Occipital lobe (tissue), 2 donors: Measurements from ENCODE around the gene RPS6KC1. TPM values are rescaled to one million over a fixed set of nuclear protein-coding genes. Genes with fewer than 3 reads are reported as not detected.
"Not testable (repeated sequence)": the region's sequence is repeated elsewhere in the genome, so short reads cannot be mapped to it uniquely, and the experiment has no call there.

Experiments
- DNase-seq: peaks from one replicate; lab custom pipeline; 2025; lab: John Stamatoyannopoulos, UW
- total RNA-seq: library from RNA; depleted of rRNA; stranded (reverse); fragments of >200 nt; gene quantifications from one replicate; pipeline ENCODE4 v1.2.3, GENCODE V29; 2014

RPS6KC1 gene, protein sequence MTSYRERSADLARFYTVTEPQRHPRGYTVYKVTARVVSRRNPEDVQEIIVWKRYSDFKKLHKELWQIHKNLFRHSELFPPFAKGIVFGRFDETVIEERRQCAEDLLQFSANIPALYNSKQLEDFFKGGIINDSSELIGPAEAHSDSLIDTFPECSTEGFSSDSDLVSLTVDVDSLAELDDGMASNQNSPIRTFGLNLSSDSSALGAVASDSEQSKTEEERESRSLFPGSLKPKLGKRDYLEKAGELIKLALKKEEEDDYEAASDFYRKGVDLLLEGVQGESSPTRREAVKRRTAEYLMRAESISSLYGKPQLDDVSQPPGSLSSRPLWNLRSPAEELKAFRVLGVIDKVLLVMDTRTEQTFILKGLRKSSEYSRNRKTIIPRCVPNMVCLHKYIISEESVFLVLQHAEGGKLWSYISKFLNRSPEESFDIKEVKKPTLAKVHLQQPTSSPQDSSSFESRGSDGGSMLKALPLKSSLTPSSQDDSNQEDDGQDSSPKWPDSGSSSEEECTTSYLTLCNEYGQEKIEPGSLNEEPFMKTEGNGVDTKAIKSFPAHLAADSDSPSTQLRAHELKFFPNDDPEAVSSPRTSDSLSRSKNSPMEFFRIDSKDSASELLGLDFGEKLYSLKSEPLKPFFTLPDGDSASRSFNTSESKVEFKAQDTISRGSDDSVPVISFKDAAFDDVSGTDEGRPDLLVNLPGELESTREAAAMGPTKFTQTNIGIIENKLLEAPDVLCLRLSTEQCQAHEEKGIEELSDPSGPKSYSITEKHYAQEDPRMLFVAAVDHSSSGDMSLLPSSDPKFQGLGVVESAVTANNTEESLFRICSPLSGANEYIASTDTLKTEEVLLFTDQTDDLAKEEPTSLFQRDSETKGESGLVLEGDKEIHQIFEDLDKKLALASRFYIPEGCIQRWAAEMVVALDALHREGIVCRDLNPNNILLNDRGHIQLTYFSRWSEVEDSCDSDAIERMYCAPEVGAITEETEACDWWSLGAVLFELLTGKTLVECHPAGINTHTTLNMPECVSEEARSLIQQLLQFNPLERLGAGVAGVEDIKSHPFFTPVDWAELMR
- total RNA-seq = 85.6 TPM

DNA sequence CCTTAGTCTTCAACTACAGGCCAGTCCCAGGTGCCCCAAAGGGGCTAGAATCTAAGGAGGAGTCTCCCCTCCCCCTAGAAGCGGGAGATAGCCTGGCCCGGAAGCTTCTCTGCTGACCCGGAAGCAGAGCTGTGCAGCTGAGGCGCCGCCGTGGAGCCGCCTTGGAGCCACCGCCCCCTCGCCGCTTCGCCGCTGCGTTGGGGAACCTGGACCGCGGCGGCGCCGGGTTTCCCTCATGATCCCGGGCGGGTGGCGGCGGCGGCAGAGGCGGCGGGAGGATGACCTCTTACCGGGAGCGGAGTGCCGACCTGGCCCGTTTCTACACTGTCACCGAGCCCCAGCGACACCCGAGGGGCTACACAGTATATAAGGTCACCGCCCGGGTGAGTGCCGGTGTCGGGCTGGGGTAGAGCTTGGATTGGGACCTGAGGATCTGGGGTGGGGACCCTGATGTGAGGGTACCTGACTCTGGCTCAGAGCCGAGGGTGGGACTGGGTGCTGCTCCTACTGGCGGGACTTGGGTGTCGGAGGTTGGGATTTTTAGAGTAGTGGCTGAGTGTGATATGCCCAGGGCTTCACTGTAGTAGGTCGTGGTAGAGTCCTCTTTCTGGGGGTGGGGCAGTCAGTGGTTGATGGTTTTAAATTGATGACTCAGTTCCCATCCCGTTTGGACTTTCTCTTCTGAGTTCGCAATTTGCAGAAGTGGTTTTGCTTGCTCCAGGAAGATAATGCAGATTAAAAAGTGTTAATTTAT lies at the start of gene RPS6KC1:
TSS of gene RPS6KC1 (plus strand) at position 115 of the 754 bp plus-strand sequence. CDS start at position 279, 164 bp downstream.
- DNase-seq = peak; percentile 86

DNA sequence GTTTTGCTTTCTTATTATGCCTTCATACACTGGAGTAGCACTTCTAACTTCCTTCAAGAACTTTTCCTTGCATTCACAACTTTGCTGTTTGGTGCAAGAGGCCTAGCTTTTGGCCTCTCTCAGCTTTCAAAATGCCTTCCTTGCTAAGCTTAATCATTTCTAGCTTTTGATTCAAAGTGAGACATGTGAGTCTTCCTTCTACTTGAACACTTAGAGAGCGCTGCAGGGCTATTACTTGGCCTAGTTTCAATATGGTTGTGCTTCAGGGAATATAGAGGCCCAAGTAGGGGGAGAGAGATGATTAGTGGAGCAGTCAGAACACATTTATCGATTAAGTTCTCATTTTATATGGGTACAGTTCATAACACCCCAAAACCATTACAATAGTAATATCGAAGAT lies 47.8 kb upstream of the RPS6KC1 start:
- no peak for DNase-seq

DNA sequence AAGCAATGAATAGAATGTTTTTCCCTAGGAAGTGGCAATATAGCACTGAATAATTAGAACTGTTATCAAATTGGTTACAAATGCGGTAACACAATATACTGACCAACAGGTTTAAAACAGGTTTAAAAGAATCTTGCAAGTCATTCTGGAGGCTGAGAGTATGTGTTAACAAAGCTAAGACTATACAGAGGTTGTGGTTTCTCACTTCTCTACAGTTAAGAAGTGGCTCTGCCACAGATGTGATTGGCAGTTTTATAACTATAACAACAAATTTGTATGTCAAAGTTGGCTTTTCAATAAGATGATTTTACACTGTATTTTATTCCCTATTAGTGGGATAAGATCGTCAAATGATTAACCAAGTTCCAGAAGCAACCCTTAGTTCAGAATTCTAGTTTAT lies 42.5 kb upstream of the RPS6KC1 start:
- no peak for DNase-seq

DNA sequence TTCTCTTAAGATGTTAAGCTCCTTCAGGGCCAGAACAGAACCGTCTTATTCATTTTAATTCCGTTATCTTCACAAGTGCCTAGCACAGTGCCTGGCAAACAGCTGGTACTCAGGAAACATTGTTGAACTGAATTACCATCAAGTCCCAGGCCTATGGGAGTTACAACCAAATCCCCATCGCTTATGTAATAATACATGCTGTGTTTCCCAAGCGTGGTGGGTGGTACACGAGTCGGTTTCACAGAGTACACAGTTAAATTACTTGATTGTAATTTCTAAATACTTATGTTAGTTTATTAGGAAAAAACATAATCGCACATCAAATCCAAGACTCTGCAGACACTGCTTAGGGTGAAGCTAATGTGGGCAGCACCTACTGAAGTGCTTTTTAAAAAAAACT lies 36.4 kb upstream of the RPS6KC1 start:
- DNase-seq = no peak

DNA sequence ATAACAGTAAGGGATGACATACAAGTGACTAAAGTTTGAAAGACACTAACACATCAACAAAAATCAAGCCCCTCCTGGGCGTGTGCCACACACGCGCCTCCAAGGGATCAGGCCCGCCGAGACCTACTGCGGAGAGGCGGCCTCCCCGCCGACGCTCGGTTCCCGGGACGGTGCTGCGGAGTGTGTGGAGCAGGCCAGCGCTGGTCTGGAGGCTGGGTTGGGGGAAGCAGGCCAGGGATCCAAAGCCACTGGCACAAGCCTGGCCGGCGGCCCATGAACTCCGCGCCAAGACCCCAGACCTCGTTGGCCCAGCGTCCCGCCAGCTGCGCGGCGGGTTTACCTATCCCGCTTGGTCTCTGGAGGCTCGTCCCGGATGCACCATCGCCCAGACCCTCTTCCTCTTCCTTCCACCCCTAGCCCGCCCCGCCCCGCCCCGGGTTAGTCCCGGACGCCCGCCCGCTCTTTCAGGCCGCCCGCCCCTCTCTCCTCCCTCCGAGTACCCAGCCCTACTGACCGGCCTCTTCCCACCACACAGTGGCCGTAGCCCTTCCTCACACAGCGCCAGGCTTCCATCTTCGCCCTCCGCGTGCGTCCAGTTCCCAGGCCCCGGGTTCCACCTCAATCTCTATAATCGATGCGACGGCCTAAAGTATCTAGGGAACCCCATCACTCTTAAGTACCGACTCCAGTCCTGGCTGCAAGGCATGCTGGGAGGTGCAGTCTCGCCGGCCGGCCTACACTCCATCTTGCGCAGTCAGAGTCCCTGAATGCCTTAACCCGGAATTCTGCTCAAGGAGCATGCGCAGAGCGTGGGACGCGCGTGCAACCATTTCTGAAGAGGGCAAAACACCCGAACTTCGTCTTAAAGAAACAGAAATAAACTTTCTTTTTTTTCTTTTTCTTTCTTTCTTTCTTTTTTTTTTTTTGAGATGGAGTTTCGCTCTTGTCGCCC lies 35.7 kb upstream of the RPS6KC1 start, which contains the start of gene ANGEL2:
TSS of gene ANGEL2 (minus strand) at position 769 of the 952 bp plus-strand sequence. CDS start at position 573, 196 bp downstream.
- DNase-seq = peak; percentile 97

DNA sequence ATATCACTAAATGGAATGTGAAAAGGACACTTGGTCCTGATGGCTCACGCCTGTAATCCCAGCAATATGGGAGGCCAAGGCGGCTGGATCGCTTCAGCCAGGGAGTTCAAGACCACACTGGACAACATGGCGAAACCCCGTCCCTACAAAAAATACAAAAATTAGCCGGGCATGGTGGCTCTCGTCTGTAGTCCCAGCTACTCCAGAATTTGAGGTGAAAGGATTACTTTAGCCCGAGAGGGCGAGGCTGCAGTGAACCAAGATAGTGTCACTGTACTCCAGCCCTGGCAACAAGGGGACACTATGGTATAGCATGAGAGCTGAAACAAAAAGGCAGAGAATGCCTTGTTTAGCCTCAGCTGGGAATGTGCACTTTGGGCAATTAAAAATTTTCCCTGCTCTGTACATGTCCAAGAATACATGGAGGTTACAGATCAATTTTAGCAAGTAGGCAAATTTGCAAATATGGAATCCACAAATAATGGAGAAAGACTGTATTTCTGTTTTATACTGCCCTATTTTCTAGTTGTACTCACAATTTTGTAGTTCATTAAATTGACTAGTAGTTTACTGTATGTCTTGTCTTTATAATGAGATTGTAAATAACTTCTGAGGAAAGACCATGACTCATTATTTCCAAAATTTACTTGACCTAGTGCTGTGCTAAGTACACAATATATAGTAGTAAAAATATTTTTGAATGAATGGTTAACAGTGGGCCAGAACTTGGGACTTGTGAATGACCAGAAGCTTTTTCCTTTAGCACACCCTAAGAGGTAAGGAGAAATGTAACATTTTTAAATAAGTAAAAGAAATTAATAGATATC lies 33.4 kb upstream of the RPS6KC1 start:
- DNase-seq = no peak

DNA sequence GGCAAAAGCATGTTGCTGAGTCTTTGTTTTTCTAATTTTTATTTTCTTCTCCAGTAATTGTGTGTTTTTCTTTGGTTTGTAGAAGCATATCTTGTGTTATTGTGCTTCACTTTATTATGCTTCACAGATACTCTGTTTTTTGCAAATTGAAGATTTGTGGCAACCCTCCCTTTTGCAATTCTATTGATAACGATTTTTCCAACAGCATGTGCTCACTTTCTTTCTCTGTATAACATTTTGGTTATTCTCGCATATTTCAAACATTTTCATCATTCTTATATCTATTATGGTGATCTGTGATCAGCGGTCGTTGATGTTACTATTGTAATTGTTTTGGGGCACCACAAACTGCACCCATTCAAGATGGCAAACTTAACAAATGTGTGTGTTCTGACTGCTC lies 31.6 kb upstream of the RPS6KC1 start:
- no peak for DNase-seq

DNA sequence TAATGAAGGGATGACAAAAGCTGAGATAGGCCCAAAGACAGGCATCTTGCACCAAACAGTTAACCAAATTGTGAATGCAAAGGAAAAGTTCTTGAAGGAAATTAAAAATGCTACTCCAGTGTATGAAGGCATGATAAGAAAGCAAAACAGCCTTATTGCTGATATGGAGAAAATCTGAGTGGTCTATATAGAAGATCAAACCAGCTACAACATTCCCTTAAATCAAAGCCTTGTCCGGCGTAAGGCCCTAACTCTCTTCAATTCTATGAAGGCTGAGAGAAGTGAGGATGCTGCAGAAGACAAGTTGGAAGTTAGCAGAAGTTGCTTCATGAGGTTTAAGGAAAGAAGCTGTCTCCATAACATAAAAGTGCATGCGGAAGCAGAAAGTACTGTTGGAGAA lies 31.0 kb upstream of the RPS6KC1 start:
- DNase-seq = no peak

DNA sequence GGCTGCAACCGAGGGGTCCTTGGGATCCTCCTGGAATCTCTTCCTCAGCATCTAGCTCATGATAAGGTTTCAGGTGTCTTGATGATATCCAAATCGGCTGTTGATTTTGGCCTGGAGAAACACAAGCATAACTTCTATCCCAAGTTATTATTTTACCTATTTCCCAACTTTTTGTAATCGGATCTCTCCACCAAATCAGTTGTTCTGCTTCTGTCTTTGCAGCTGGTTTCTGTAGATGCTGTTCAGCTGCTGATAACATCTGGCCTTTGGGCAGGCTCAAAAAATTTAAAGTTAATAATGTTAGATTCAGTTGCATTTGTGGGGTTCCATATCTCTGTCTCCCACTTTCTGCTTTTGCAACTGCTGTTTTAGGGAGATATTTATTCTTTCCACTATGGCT lies 24.0 kb upstream of the RPS6KC1 start:
- DNase-seq = not testable (repeated sequence)

DNA sequence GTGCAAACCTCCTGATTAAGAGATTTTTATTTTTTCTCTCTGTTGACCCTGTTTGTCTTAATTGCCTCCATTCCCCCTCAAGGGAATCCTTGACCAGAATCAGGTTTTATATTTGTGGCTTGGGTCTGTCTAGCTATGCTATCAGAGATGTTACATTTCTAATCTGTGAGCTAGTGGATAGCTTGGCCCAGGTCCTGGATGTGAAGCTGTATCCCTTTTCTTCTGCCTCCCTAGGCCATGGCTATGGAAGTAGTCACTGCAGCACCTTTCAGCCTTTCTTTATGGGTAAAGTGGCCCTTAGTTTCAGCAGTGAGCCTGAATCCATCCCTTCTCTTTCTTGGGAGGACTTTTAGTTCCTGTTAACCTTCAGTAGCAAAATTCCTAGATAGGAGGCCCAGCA lies 18.4 kb upstream of the RPS6KC1 start:
- no peak for DNase-seq

DNA sequence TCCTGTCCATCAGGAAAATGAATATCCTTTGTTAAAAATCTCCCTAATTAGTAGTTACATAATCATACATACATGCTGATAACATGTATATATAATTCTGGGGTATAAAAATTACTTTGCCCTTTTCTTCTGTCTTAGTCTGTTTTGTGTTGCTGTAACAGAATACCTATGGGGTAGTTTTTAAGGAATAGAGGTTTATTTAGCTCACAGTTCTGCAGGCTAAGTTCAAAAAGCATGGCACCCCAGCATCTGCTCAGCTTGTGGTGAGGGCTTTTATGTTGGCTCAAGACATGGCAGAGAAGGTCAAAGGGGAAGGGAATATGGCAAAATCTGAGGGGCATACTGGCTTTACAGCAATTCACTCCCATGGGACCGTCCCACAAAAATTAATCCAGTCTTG lies 16.3 kb upstream of the RPS6KC1 start:
- no peak for DNase-seq

DNA sequence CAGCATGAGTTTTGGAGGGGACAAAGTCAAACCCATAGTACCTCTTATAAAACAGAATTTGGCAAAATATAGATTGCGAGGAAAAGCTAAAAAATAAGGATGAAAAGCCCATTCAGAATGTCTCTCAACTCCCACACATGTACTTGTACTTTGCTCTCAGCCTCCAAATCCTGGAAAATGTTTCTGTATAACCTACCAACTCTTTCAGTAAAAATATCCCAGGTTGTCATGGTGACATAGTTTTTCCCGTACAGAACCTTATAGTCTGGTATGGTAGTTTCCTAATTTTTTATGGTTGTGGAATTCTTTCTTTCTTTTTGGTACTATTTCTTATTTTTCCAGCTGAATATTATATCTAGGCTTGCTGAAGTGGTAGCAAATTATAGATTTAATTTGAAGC lies 15.5 kb upstream of the RPS6KC1 start:
- DNase-seq = no peak

DNA sequence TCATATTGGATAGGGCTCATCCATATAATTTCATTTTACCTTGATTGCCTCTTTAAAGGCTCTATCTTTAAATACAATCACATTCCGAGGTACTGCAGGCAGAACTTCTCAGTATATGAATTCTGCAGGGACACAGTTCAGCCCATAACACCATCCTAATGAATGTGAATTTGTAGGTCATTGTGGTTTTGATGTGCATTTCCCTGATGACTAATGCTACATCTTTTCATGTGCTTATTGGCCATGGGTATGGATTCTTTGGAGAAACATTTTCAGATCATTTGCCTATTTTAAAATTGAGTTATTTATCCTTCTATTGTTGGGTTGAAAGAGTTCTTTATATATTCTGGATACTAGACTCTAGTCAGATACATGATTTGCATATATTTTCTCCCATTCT lies 9.6 kb upstream of the RPS6KC1 start:
- no peak for DNase-seq

DNA sequence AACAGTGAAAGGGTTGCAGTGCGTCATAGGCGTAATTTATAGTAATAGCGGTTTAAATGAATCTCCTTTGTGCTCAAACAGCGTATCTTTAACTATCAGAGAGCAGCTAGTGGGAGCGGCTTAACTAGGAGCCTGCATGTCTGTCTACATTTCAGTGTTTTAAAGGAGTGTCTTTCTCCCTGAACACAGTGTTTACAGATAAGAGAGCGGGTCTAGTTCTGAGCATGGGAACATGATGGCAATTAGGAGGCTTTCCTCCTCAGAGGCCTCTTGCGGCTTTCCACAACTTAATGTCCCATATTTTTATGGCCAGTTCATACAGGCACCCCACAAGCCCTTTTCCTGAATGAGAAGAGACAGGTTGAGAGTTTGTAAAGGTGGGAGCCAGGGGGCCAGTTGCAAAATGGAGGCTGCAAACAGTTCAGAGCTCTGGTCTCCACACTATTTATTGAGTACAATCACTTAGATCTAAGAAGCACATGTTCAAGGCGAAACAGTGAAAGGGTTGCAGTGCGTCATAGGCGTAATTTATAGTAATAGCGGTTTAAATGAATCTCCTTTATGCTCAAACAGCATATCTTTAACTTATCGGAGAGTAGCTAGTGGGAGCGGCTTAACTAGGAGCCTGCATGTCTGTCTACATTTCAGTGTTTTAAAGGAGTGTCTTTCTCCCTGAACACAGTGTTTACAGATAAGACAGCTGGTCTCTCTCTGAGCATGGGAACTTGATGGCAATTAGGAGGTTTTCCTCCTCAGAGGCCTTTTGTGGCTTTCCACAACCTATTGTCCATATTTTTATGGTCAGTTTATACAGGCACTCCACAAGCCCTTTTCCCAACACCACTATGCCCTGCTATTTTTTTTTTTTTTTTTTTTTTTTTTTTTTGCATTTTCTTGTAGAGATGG lies 5.5 kb upstream of the RPS6KC1 start:
- not testable (repeated sequence) for DNase-seq

DNA sequence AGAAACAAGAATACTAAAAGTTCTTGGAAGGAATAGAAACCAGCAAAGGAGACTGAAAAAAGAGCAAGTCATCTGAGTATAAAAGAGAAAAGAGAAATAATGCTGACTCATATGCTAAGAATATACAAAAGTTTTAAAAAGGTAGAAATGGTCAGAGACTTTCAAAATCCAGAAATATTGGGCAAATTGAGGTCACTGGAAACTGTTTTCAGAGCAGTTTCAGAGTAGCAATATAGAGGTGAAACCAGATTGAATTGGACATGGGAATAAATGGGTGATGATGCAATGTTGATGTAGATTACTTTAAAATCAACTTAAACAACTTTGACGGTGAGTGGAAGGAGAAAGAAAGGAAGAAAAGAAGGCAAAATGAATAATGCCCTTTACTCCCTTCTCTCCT lies 1.8 kb upstream of the RPS6KC1 start:
- DNase-seq = no peak

DNA sequence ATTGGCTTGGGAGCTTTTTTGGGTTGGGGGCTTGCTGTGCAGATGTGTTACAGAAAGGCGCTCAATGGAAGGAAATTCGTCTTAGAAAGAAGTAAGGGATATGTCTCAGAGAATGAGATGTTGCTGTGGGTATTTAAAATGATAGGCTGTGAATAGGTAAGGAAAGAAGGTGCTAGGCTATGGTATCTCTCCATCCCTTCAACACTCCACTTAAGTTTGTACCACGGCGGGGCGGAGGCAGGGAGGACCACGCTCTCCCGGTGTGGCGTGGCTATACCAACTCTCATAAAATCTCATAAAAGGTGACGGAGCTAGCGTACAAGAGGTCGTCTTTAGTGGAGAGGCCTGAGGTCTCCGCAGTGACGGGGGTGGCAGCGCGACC lies 305 bp upstream of the RPS6KC1 start:
- DNase-seq = no peak

DNA sequence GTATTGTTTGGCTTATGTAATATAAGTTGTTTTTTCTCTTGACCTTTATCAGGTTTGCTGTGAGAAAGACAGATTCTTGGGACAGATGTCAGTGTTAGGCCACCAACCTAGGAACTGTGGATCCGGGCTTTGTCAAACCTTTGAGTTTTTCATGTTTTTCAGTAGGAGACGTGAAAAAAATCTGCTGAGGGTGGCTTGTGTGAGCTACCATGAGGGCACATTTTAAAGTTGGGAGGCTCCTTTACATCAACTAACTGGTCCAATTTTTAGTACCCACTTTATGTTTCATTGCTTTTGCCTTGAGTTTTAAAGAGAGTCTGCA lies 801 bp downstream of the RPS6KC1 start:
- DNase-seq = no peak

DNA sequence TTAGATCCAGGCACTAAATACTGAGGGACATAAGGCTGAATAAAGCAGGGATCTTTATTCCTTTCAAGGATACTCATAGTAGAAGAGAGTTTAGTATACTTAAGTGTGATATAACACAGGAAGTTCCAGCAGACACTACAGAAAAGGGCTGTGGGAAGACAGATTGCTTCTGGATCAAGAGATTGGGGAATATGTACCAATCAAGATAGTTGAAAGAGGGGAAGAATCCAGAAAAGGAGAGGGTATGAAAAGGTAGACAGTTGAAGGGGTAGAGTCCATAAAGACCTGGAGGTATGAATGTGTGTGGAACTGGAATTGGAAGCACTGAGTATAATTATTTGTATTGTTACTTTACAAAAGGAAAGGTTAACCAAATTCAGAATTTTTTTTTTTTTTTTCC lies 2.4 kb downstream of the RPS6KC1 start:
- no peak for DNase-seq
